ENCODE measurements around the gene ERBIN. TPM values are rescaled to one million over a fixed set of nuclear protein-coding genes. Genes with fewer than 3 reads are reported as not detected.

Gene ERBIN
- total RNA-seq, 2 donors from 2014 or later: 17.8 to 52.7 TPM

- no peaks in the 10 kb centered on the region for H3K27me3 ChIP-seq
- 94 to 95% methylated on average over 4 of the region's 4 CpGs for WGBS, 2 donors
- H3K9me3 ChIP-seq: no peaks in the 10 kb centered on the region
- ATAC-seq: no peak
- TF ChIP-seq CTCF (IDR thresholded peaks at IDR 0.05) (no peak), POLR2A (IDR thresholded peaks at IDR 0.05) (no peak)
- peaks cover 46% of the 10 kb centered on the region for H3K4me1 ChIP-seq
- no peaks in the 10 kb centered on the region for H3K36me3 ChIP-seq (replicated peaks in 1 of 2; ENCODE audit: insufficient read depth in 1 of 2, low read depth in 2 of 2)
- no peak overlapping the region for H3K4me3 ChIP-seq
- DNase-seq: no peak
- no peak overlapping the region for H3K27ac ChIP-seq
- intact Hi-C loops (cut with DNase I): no loop called here
Measured at GRCh38 chr5:65932676-65933075, 6.3 kb downstream of the ERBIN start.

- Histone ChIP-seq H3K4me1 (peaks cover 46% of the 10 kb centered on the region), H3K27me3 (no peaks in the 10 kb centered on the region)
- ATAC-seq: no peak
Measured at GRCh38 chr5:65933295-65933694, 6.9 kb downstream of the ERBIN start.

GRCh38 chr5:65938256-65938655, 11.9 kb downstream of the ERBIN start:
- TF ChIP-seq CTCF (IDR thresholded peaks at IDR 0.05) (no peak), POLR2A (IDR thresholded peaks at IDR 0.05) (no peak)
- peaks cover 22% of the 10 kb centered on the region for H3K4me1 ChIP-seq
- H3K36me3 ChIP-seq (replicated peaks in 1 of 2; ENCODE audit: insufficient read depth in 1 of 2, low read depth in 2 of 2): no peaks in the 10 kb centered on the region
- DNase-seq: no peak
- intact Hi-C loops (cut with DNase I): no loop called here
- H3K4me3 ChIP-seq: no peak overlapping the region
- ATAC-seq: no peak
- 86 to 87% methylated on average over 5 of the region's 5 CpGs for WGBS, 2 donors
- H3K27ac ChIP-seq: no peak overlapping the region
- no peaks in the 10 kb centered on the region for H3K9me3 ChIP-seq
- H3K27me3 ChIP-seq: no peaks in the 10 kb centered on the region

More at GRCh38 chr5:65933295-65933694, 6.9 kb downstream of the ERBIN start:
- TF ChIP-seq POLR2A (IDR thresholded peaks at IDR 0.05) (no peak), CTCF (IDR thresholded peaks at IDR 0.05) (no peak)
- Histone ChIP-seq H3K9me3 (no peaks in the 10 kb centered on the region), H3K27ac (no peak overlapping the region), H3K4me3 (no peak overlapping the region), H3K36me3 (replicated peaks in 1 of 2; ENCODE audit: insufficient read depth in 1 of 2, low read depth in 2 of 2) (no peaks in the 10 kb centered on the region)
- intact Hi-C loops (cut with DNase I): no loop called here
- 52 to 67% methylated on average over 2 of the region's 2 CpGs for WGBS, 2 donors
- no peak for DNase-seq

GRCh38 chr5:65943771-65944170, 17.4 kb downstream of the ERBIN start:
- DNase-seq (no peak), ATAC-seq (no peak)
- Histone ChIP-seq H3K36me3 (replicated peaks in 1 of 2; ENCODE audit: insufficient read depth in 1 of 2, low read depth in 2 of 2) (no peaks in the 10 kb centered on the region), H3K4me3 (no peak overlapping the region), H3K9me3 (no peaks in the 10 kb centered on the region), H3K4me1 (no peaks in the 10 kb centered on the region), H3K27me3 (no peaks in the 10 kb centered on the region), H3K27ac (no peak overlapping the region)
- TF ChIP-seq POLR2A (IDR thresholded peaks at IDR 0.05): no peak
- no peak for TF ChIP-seq CTCF (IDR thresholded peaks at IDR 0.05)
- intact Hi-C loops (cut with DNase I): no loop called here
- WGBS, 2 donors: 95 to 96% methylated on average over 5 of the region's 5 CpGs

GRCh38 chr5:65946198-65946745, 19.9 kb downstream of the ERBIN start:
- no peak for ATAC-seq
- no peaks in the 10 kb centered on the region for H3K9me3 ChIP-seq
- H3K27ac ChIP-seq: no peak overlapping the region
- H3K4me1 ChIP-seq: peaks cover 5% of the 10 kb centered on the region
- no peak for DNase-seq
- 90 to 93% methylated on average over 2 of the region's 2 CpGs for WGBS, 2 donors
- H3K4me3 ChIP-seq: no peak overlapping the region
- intact Hi-C loops (cut with DNase I): no loop called here
- no peaks in the 10 kb centered on the region for H3K36me3 ChIP-seq (replicated peaks in 1 of 2; ENCODE audit: insufficient read depth in 1 of 2, low read depth in 2 of 2)
- no peaks in the 10 kb centered on the region for H3K27me3 ChIP-seq
- TF ChIP-seq CTCF (IDR thresholded peaks at IDR 0.05) (no peak), POLR2A (IDR thresholded peaks at IDR 0.05) (no peak)
